ENCODE results near the gene FRK. TPM values are rescaled to one million over a fixed set of nuclear protein-coding genes. Genes with fewer than 3 reads are reported as not detected.

The FRK gene
- polyA plus RNA-seq, 3 donors = not detected

- Histone ChIP-seq H3K9ac (ENCODE audit: insufficient read depth, low read length, poor library complexity, severe bottlenecking) (no peak overlapping the region), H3K79me2 (ENCODE audit: insufficient read depth, low read length) (no peaks in the 10 kb centered on the region), H3K27ac (ENCODE audit: low read depth in 1 of 2, low read length in 2 of 2) (no peak overlapping the region), H3K4me1 (ENCODE audit: control insufficient read depth in 1 of 2, insufficient read depth in 2 of 2, low read length in 2 of 2) (no peaks in the 10 kb centered on the region), H3K27me3 (ENCODE audit: control insufficient read depth in 2 of 2, insufficient read depth in 2 of 2, low read length in 2 of 2) (no peaks in the 10 kb centered on the region), H3K4me3 (replicated peaks in 1 of 3; ENCODE audit: low read depth in 2 of 3, low read length in 3 of 3) (no peak overlapping the region), H3K36me3 (replicated peaks in 1 of 2; ENCODE audit: control insufficient read depth in 1 of 2, insufficient read depth in 2 of 2, low read length in 2 of 2) (no peaks in the 10 kb centered on the region), H2AFZ (ENCODE audit: insufficient read depth, low read depth, low read length, poor library complexity, severe bottlenecking) (no peak overlapping the region), H3K4me2 (replicated peaks; ENCODE audit: extremely low read depth, low read length, poor library complexity, severe bottlenecking) (no peak overlapping the region), H4K20me1 (ENCODE audit: insufficient read depth, low read length) (no peaks in the 10 kb centered on the region), H3K9me3 (replicated peaks in 1 of 2; ENCODE audit: control insufficient read depth in 1 of 2, insufficient read depth in 1 of 2, low read length in 2 of 2) (no peaks in the 10 kb centered on the region)
- Mint-ChIP-seq H3K27ac (no peak overlapping the region), H3K36me3 (no peaks in the 10 kb centered on the region), H3K4me1 (peaks cover 7% of the 10 kb centered on the region), H3K27me3 (ENCODE audit: low read depth in 3 of 3) (peaks cover under 1 to 2% (median 1%) of the 10 kb centered on the region in 3 donors), H3K9me3 (peaks cover 0 to 2% (median 0%) of the 10 kb centered on the region in 7 donors), H3K4me3 (no peak overlapping the region)
- WGBS (ENCODE audit: insufficient coverage) = no CpG with 5 or more reads among the region's 1 CpG
- no peak for DNase-seq
- intact Hi-C loops (cut with micrococcal nuclease) = no loop called here
- TF ChIP-seq CTCF (IDR thresholded peaks at IDR 0.05) = no peak
These were observed 48.2 kb downstream of the FRK start for GRCh38 chr6:116012471-116012949.

- H3K36me3 ChIP-seq (replicated peaks in 1 of 2; ENCODE audit: control insufficient read depth in 1 of 2, insufficient read depth in 2 of 2, low read length in 2 of 2) = no peaks in the 10 kb centered on the region
- H3K79me2 ChIP-seq (ENCODE audit: insufficient read depth, low read length) = no peaks in the 10 kb centered on the region
- no peak overlapping the region for H3K4me2 ChIP-seq (replicated peaks; ENCODE audit: extremely low read depth, low read length, poor library complexity, severe bottlenecking)
- TF ChIP-seq CTCF (IDR thresholded peaks at IDR 0.05) = no peak
- Mint-ChIP-seq H3K4me1 (peaks cover 7% of the 10 kb centered on the region), H3K4me3 (no peak overlapping the region), H3K27me3 (ENCODE audit: low read depth in 3 of 3) (peaks cover 0 to 1% (median 0%) of the 10 kb centered on the region in 3 donors), H3K9me3 (peaks cover 0 to 2% (median 0%) of the 10 kb centered on the region in 7 donors), H3K27ac (no peak overlapping the region), H3K36me3 (no peaks in the 10 kb centered on the region)
- 100% methylated on average over 2 of the region's 3 CpGs for WGBS (ENCODE audit: insufficient coverage)
- no peaks in the 10 kb centered on the region for H4K20me1 ChIP-seq (ENCODE audit: insufficient read depth, low read length)
- H3K4me3 ChIP-seq (replicated peaks in 1 of 3; ENCODE audit: low read depth in 2 of 3, low read length in 3 of 3) = no peak overlapping the region
- H2AFZ ChIP-seq (ENCODE audit: insufficient read depth, low read depth, low read length, poor library complexity, severe bottlenecking) = no peak overlapping the region
- no peaks in the 10 kb centered on the region for H3K27me3 ChIP-seq (ENCODE audit: control insufficient read depth in 2 of 2, insufficient read depth in 2 of 2, low read length in 2 of 2)
- H3K4me1 ChIP-seq (ENCODE audit: control insufficient read depth in 1 of 2, insufficient read depth in 2 of 2, low read length in 2 of 2) = no peaks in the 10 kb centered on the region
- DNase-seq = no peak
- no peaks in the 10 kb centered on the region for H3K9me3 ChIP-seq (replicated peaks in 1 of 2; ENCODE audit: control insufficient read depth in 1 of 2, insufficient read depth in 1 of 2, low read length in 2 of 2)
- no peak overlapping the region for H3K27ac ChIP-seq (ENCODE audit: low read depth in 1 of 2, low read length in 2 of 2)
- no peak overlapping the region for H3K9ac ChIP-seq (ENCODE audit: insufficient read depth, low read length, poor library complexity, severe bottlenecking)
- intact Hi-C loops (cut with micrococcal nuclease) = no loop called here
These were observed 49.2 kb downstream of the FRK start for GRCh38 chr6:116011520-116011919.
